ENCODE results near the gene SLC6A13. TPM values are rescaled to one million over a fixed set of nuclear protein-coding genes. Genes with fewer than 3 reads are reported as not detected.

Gene SLC6A13
- total RNA-seq, 1 donor from 2014 or later: 0.38 TPM

- DNase-seq: no peak
- Mint-ChIP-seq H3K27me3 (peaks cover 16% of the 10 kb centered on the region), H3K9me3 (no peaks in the 10 kb centered on the region), H3K4me3 (no peak overlapping the region), H3K36me3 (ENCODE audit: low read depth) (no peaks in the 10 kb centered on the region), H3K27ac (no peak overlapping the region), H3K4me1 (no peaks in the 10 kb centered on the region)
- intact Hi-C loops (cut with micrococcal nuclease): no loop called here
- TF ChIP-seq CTCF (IDR thresholded peaks at IDR 0.05): no peak
- ChIA-PET CTCF (no interaction called here), POLR2A (no interaction called here)
- no peak for ATAC-seq (ENCODE audit: low read depth)
These were observed 37.6 kb downstream of the SLC6A13 start for GRCh38 chr12:225012-225411.

GRCh38 chr12:224330-224729 is 38.3 kb downstream of the SLC6A13 start:
- no peaks in the 10 kb centered on the region for H3K9me3 Mint-ChIP-seq
- ATAC-seq (ENCODE audit: low read depth) (no peak), DNase-seq (no peak)
- ChIA-PET CTCF (no interaction called here), POLR2A (no interaction called here)
- H3K4me1 Mint-ChIP-seq: no peaks in the 10 kb centered on the region
- intact Hi-C loops (cut with micrococcal nuclease): no loop called here
- no peak overlapping the region for H3K4me3 Mint-ChIP-seq
- H3K27me3 Mint-ChIP-seq: peaks cover 17% of the 10 kb centered on the region
- no peak overlapping the region for H3K27ac Mint-ChIP-seq
- H3K36me3 Mint-ChIP-seq (ENCODE audit: low read depth): no peaks in the 10 kb centered on the region
- TF ChIP-seq CTCF (IDR thresholded peaks at IDR 0.05): no peak

- CTCF ChIA-PET: no interaction called here
- Mint-ChIP-seq H3K36me3 (ENCODE audit: low read depth) (no peaks in the 10 kb centered on the region), H3K4me3 (no peak overlapping the region), H3K9me3 (no peaks in the 10 kb centered on the region), H3K27ac (no peak overlapping the region), H3K27me3 (peaks cover 18% of the 10 kb centered on the region), H3K4me1 (no peaks in the 10 kb centered on the region)
- intact Hi-C loops (cut with micrococcal nuclease): no loop called here
- no peak for TF ChIP-seq CTCF (IDR thresholded peaks at IDR 0.05)
- POLR2A ChIA-PET: no interaction called here
- ATAC-seq (ENCODE audit: low read depth) (no peak), DNase-seq (no peak)
These were observed 38.8 kb downstream of the SLC6A13 start for GRCh38 chr12:223841-224240.

- DNase-seq (no peak), ATAC-seq (ENCODE audit: low read depth) (no peak)
- Mint-ChIP-seq H3K9me3 (no peaks in the 10 kb centered on the region), H3K36me3 (ENCODE audit: low read depth) (no peaks in the 10 kb centered on the region), H3K4me3 (no peak overlapping the region), H3K4me1 (no peaks in the 10 kb centered on the region), H3K27ac (no peak overlapping the region), H3K27me3 (peaks cover 14% of the 10 kb centered on the region)
- ChIA-PET CTCF (no interaction called here), POLR2A (no interaction called here)
- TF ChIP-seq CTCF (IDR thresholded peaks at IDR 0.05): no peak
- intact Hi-C loops (cut with micrococcal nuclease): no loop called here
These were observed 40.9 kb downstream of the SLC6A13 start for GRCh38 chr12:221736-222135.

- Mint-ChIP-seq H3K4me3 (no peak overlapping the region), H3K4me1 (no peaks in the 10 kb centered on the region), H3K9me3 (no peaks in the 10 kb centered on the region), H3K27me3 (peaks cover 15% of the 10 kb centered on the region), H3K27ac (no peak overlapping the region), H3K36me3 (ENCODE audit: low read depth) (no peaks in the 10 kb centered on the region)
- DNase-seq (no peak), ATAC-seq (ENCODE audit: low read depth) (no peak)
- no peak for TF ChIP-seq CTCF (IDR thresholded peaks at IDR 0.05)
- intact Hi-C loops (cut with micrococcal nuclease): no loop called here
- POLR2A ChIA-PET: no interaction called here
- CTCF ChIA-PET: no interaction called here
These were observed 41.6 kb downstream of the SLC6A13 start for GRCh38 chr12:220946-221550.
